GM23338 (cell line): ENCODE measurements around the gene TPP1. TPM values are rescaled to one million over a fixed set of nuclear protein-coding genes. Genes with fewer than 3 reads are reported as not detected.

Experiments
- ATAC-seq: fragments of 200-7000 bp; cut with Tn5 transposase; 3 replicates; pipeline ENCODE4 v1.9.1; 2020
- DNase-seq: peaks from one replicate; pipeline ENCODE4 v3.0.0-alpha.2; 2015; ENCODE audit warnings: low spot score
- H2AFZ ChIP-seq: fragments of 200-600 bp; sonication (generic); 2 replicates; pipeline ENCODE4 v1.8.0; 2016; ENCODE audit warnings: antibody characterized with exemption, mild to moderate bottlenecking, moderate library complexity
- H3F3A ChIP-seq: fragments of 200-600 bp; sonication (generic); replicated peaks from 2 replicates; pipeline ENCODE4 v1.8.0; 2017; ENCODE audit warnings: antibody characterized with exemption, mixed run types, low read depth
- H3K27ac ChIP-seq: fragments of 200-600 bp; sonication (generic); 2 replicates; pipeline ENCODE4 v1.6.1; 2016; ENCODE audit warnings: low read depth
- H3K27me3 ChIP-seq: fragments of 200-600 bp; sonication (generic); 2 replicates; pipeline ENCODE4 v1.8.0; 2016; ENCODE audit warnings: mild to moderate bottlenecking, mixed run types, moderate library complexity; ENCODE audit not compliant: insufficient read depth
- H3K36me3 ChIP-seq: fragments of 200-600 bp; sonication (generic); 2 replicates; pipeline ENCODE4 v1.8.0; 2016; ENCODE audit warnings: mild to moderate bottlenecking; ENCODE audit not compliant: insufficient read depth
- H3K4me1 ChIP-seq: fragments of 200-600 bp; sonication (generic); 2 replicates; pipeline ENCODE4 v1.8.0; 2016; ENCODE audit warnings: mild to moderate bottlenecking, moderate library complexity; ENCODE audit not compliant: insufficient read depth
- H3K4me2 ChIP-seq: fragments of 200-600 bp; sonication (generic); 2 replicates; pipeline ENCODE4 v1.7.1; 2017; ENCODE audit warnings: mixed run types
- H3K4me3 ChIP-seq: fragments of 200-600 bp; sonication (generic); 2 replicates; pipeline ENCODE4 v1.6.1; 2016; ENCODE audit warnings: mixed run types
- H3K79me2 ChIP-seq: fragments of 200-600 bp; sonication (generic); replicated peaks from 2 replicates; pipeline ENCODE4 v1.8.0; 2017; ENCODE audit warnings: mild to moderate bottlenecking; ENCODE audit not compliant: insufficient read depth
- H3K9me2 ChIP-seq: fragments of 200-600 bp; sonication (generic); 2 replicates; pipeline ENCODE4 v1.8.0; 2017; ENCODE audit not compliant: insufficient read depth
- H4K20me1 ChIP-seq: fragments of 200-600 bp; sonication (generic); replicated peaks from 2 replicates; pipeline ENCODE4 v1.8.0; 2017; ENCODE audit warnings: mild to moderate bottlenecking; ENCODE audit not compliant: insufficient read depth
- H3K27ac Mint-ChIP-seq: 2 replicates; pipeline ENCODE4 v1.8.0; 2020; ENCODE audit warnings: inconsistent platforms, mild to moderate bottlenecking, moderate library complexity, mixed read lengths
- H3K27me3 Mint-ChIP-seq: 3 replicates; pipeline ENCODE4 v1.8.0; 2022; ENCODE audit warnings: low read depth, mild to moderate bottlenecking, moderate library complexity, mixed read lengths, inconsistent platforms; ENCODE audit not compliant: insufficient read depth, poor library complexity
- H3K36me3 Mint-ChIP-seq: 3 replicates; pipeline ENCODE4 v1.8.0; 2021; ENCODE audit warnings: low read depth, mild to moderate bottlenecking, inconsistent platforms, moderate library complexity, mixed read lengths
- H3K4me1 Mint-ChIP-seq: 3 replicates; pipeline ENCODE4 v1.8.0; 2020; ENCODE audit warnings: mild to moderate bottlenecking, inconsistent platforms, mixed read lengths
- H3K4me3 Mint-ChIP-seq: 3 replicates; pipeline ENCODE4 v1.8.0; 2021; ENCODE audit warnings: moderate library complexity, mild to moderate bottlenecking, inconsistent platforms, mixed read lengths
- H3K9me3 Mint-ChIP-seq: 3 replicates; pipeline ENCODE4 v1.8.0; 2020; ENCODE audit warnings: moderate library complexity, mild to moderate bottlenecking, inconsistent platforms, mixed read lengths
- CREB1 ChIP-seq: fragments of 250-450 bp; sonication (Bioruptor Pico); IDR thresholded peaks from 2 replicates; pipeline ENCODE4 v1.5.0; 2020; ENCODE audit warnings: low read depth, mild to moderate bottlenecking, moderate library complexity
- EZH2 ChIP-seq: fragments of 200-600 bp; sonication (generic); IDR thresholded peaks from one replicate; pipeline ENCODE4 v1.8.0; 2017; ENCODE audit warnings: antibody characterized with exemption, mild to moderate bottlenecking, low read depth; ENCODE audit not compliant: unreplicated experiment
- EZH2phosphoT487 ChIP-seq: fragments of 200-600 bp; sonication (generic); IDR thresholded peaks from one replicate; pipeline ENCODE4 v1.8.1; 2018; ENCODE audit warnings: antibody characterized with exemption; ENCODE audit not compliant: unreplicated experiment
- JUNB ChIP-seq: IDR thresholded peaks from one replicate; pipeline ENCODE4 v1.6.1; 2016; ENCODE audit warnings: antibody characterized with exemption; ENCODE audit not compliant: unreplicated experiment
- NANOG ChIP-seq: IDR thresholded peaks from 2 replicates; pipeline ENCODE4 v1.6.1; 2016; ENCODE audit warnings: antibody characterized with exemption, borderline replicate concordance
- POLR2AphosphoS5 ChIP-seq: IDR thresholded peaks from 2 replicates; pipeline ENCODE4 v1.6.1; 2016; ENCODE audit warnings: antibody characterized with exemption, low read depth
- REST ChIP-seq: IDR thresholded peaks from one replicate; pipeline ENCODE4 v1.6.1; 2018; ENCODE audit warnings: antibody characterized with exemption; ENCODE audit not compliant: unreplicated experiment
- STAT1 ChIP-seq: IDR thresholded peaks from one replicate; pipeline ENCODE4 v1.6.1; 2016; ENCODE audit warnings: antibody characterized with exemption; ENCODE audit not compliant: unreplicated experiment
- ZNF114 ChIP-seq: fragments of 250-450 bp; sonication (Bioruptor Pico); IDR thresholded peaks from 2 replicates; pipeline ENCODE4 v1.5.0; 2020; ENCODE audit warnings: mild to moderate bottlenecking, moderate library complexity
- ZNF331 ChIP-seq: fragments of 250-450 bp; sonication (Bioruptor Pico); IDR thresholded peaks from 2 replicates; pipeline ENCODE4 v1.5.0; 2020; ENCODE audit warnings: low read depth, mild to moderate bottlenecking, moderate library complexity
- polyA plus RNA-seq: library from polyadenylated mRNA; unstranded; fragments of >200 nt; fragmentation: Nextera tagmentation; extraction: Ambion mirVana; gene quantifications from 2 replicates; pipeline ENCODE4 v1.2.1, GENCODE V29; 2016
- total RNA-seq: library from RNA; depleted of rRNA; stranded (reverse); fragments of >200 nt; shearing (Covaris generic); gene quantifications from 2 replicates; pipeline ENCODE4 v1.2.3, GENCODE V29; 2014
- TF ChIP-seq, protein P1 (sequence below): IDR thresholded peaks from 2 replicates; pipeline ENCODE4 v1.6.1; 2016; ENCODE audit warnings: antibody characterized with exemption
- TF ChIP-seq, protein P2 (sequence below), 2 experiments: fragments of 200-600 bp in 1 of 2; sonication (generic) in 1 of 2; conservative IDR thresholded peaks; 2 replicates each; pipeline versions ENCODE4 v1.5.1 to v1.6.1; 2016 to 2017; ENCODE audit warnings: antibody characterized with exemption in 2 of 2, low read depth in 2 of 2, mild to moderate bottlenecking in 2 of 2, moderate library complexity in 1 of 2

Gene TPP1
- total and polyA plus RNA-seq, 2 experiments from 2014 or later = 21.7 to 49.7 TPM

DNA sequence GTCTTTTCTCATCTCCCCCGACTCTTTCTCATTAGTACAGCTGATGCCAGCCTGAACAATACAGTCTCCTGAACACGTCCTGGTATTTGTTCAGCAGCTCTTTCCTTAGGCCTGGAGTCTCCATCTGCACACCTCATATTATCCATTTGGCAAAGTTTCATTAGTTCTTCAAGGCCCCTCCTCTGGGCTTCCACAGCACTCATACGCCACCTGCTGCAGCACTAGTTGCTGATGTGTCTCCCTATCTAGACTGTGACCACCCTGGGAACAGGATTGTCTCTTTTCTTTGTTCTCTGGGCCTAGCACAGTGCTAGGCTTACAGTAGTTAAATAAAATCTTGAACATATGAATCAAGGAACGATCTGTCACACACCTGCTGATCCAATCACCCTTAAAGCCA lies 19.2 kb upstream of the TPP1 start:
- no peaks in the 10 kb centered on the region for H3K4me1 ChIP-seq
- no peak overlapping the region for H3K27ac ChIP-seq
- H2AFZ ChIP-seq = no peak overlapping the region
- H3K9me3 Mint-ChIP-seq = no peaks in the 10 kb centered on the region
- no peak for DNase-seq
- H3K27me3 Mint-ChIP-seq = no peaks in the 10 kb centered on the region
- H3K4me3 ChIP-seq = no peak overlapping the region
- no peaks in the 10 kb centered on the region for H3K4me1 Mint-ChIP-seq
- H3K36me3 Mint-ChIP-seq = no peaks in the 10 kb centered on the region
- H3K79me2 ChIP-seq = no peaks in the 10 kb centered on the region
- no peak overlapping the region for H3K27ac Mint-ChIP-seq
- TF ChIP-seq, protein P1, sequence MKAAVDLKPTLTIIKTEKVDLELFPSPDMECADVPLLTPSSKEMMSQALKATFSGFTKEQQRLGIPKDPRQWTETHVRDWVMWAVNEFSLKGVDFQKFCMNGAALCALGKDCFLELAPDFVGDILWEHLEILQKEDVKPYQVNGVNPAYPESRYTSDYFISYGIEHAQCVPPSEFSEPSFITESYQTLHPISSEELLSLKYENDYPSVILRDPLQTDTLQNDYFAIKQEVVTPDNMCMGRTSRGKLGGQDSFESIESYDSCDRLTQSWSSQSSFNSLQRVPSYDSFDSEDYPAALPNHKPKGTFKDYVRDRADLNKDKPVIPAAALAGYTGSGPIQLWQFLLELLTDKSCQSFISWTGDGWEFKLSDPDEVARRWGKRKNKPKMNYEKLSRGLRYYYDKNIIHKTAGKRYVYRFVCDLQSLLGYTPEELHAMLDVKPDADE = no peak
- TF ChIP-seq, protein P2, sequence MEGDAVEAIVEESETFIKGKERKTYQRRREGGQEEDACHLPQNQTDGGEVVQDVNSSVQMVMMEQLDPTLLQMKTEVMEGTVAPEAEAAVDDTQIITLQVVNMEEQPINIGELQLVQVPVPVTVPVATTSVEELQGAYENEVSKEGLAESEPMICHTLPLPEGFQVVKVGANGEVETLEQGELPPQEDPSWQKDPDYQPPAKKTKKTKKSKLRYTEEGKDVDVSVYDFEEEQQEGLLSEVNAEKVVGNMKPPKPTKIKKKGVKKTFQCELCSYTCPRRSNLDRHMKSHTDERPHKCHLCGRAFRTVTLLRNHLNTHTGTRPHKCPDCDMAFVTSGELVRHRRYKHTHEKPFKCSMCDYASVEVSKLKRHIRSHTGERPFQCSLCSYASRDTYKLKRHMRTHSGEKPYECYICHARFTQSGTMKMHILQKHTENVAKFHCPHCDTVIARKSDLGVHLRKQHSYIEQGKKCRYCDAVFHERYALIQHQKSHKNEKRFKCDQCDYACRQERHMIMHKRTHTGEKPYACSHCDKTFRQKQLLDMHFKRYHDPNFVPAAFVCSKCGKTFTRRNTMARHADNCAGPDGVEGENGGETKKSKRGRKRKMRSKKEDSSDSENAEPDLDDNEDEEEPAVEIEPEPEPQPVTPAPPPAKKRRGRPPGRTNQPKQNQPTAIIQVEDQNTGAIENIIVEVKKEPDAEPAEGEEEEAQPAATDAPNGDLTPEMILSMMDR (conservative IDR thresholded peaks at IDR 0.05; ENCODE audit: low read depth in 2 of 2) = peak in 1 of 2 experiments; percentile 14; a peak in 1 of 4 replicates
- no peak for ATAC-seq
- H4K20me1 ChIP-seq = no peaks in the 10 kb centered on the region
- H3K36me3 ChIP-seq = no peaks in the 10 kb centered on the region
- no peaks in the 10 kb centered on the region for H3K27me3 ChIP-seq
- H3K9me2 ChIP-seq = no peaks in the 10 kb centered on the region
- H3K4me2 ChIP-seq = no peak overlapping the region
- no peaks in the 10 kb centered on the region for H3F3A ChIP-seq
- no peak overlapping the region for H3K4me3 Mint-ChIP-seq

GRCh38 chr11:6637871-6638270 lies 18.6 kb upstream of the TPP1 start:
- no peak overlapping the region for H3K4me2 ChIP-seq
- no peaks in the 10 kb centered on the region for H3K36me3 Mint-ChIP-seq
- TF ChIP-seq, protein P1 = no peak
- no peak for TF ChIP-seq EZH2phosphoT487
- no peak for TF ChIP-seq REST
- TF ChIP-seq POLR2AphosphoS5 = no peak
- no peak for TF ChIP-seq NANOG
- TF ChIP-seq EZH2 = no peak
- no peak for TF ChIP-seq STAT1
- no peak for TF ChIP-seq CREB1 (CRISPR knock-in tag)
- TF ChIP-seq, protein P2 (conservative IDR thresholded peaks at IDR 0.05; ENCODE audit: low read depth in 2 of 2) = no peak
- no peak for TF ChIP-seq JUNB
- no peak for TF ChIP-seq ZNF331 (CRISPR knock-in tag)
- no peak for TF ChIP-seq ZNF114 (CRISPR knock-in tag)

More at GRCh38 chr11:6637871-6638270, 18.6 kb upstream of the TPP1 start:
- Mint-ChIP-seq H3K27me3 (no peaks in the 10 kb centered on the region), H3K4me3 (no peak overlapping the region), H3K4me1 (no peaks in the 10 kb centered on the region), H3K27ac (no peak overlapping the region), H3K9me3 (no peaks in the 10 kb centered on the region)
- H4K20me1 ChIP-seq = no peaks in the 10 kb centered on the region
- no peaks in the 10 kb centered on the region for H3K4me1 ChIP-seq
- DNase-seq (no peak), ATAC-seq (no peak)
- no peaks in the 10 kb centered on the region for H3F3A ChIP-seq
- H3K79me2 ChIP-seq = no peaks in the 10 kb centered on the region
- no peaks in the 10 kb centered on the region for H3K9me2 ChIP-seq
- H3K27me3 ChIP-seq = no peaks in the 10 kb centered on the region
- H3K4me3 ChIP-seq = no peak overlapping the region
- no peaks in the 10 kb centered on the region for H3K36me3 ChIP-seq
- H3K27ac ChIP-seq = no peak overlapping the region
- H2AFZ ChIP-seq = no peak overlapping the region
